Measurements from ENCODE around the gene PALLD. TPM values are rescaled to one million over a fixed set of nuclear protein-coding genes. Genes with fewer than 3 reads are reported as not detected.

The PALLD gene
- total RNA-seq, 4 donors from 2014 or later = 1,903 to 3,507 (median 2,130) TPM

DNA sequence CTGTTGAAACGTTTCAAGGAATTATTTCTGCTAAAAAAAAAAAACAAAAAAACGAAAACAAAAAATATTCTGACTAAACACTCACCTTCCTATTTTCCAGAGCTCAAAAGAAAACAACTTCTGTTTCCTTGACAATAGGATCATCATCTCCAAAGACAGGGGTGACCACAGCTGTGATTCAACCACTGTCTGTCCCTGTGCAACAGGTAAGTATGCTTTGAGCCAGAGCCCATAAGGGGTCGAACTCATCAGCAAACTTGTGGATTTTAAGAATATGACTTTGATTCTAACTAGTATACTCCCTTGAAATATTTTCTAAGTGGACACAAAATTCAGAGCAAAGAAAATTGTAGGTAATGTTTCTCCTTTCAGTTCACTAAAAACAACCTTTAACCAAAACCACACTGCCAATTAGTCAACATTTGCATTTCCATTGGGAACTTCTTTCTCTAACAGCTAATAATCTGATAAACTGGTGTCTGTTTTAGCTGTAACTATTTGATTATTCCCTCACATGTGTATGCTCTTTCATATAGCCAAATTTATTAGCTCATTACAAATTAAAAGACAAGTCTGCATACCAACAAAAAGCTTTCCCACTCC, 186.1 kb downstream of the PALLD start:
- intact Hi-C loops (cut with DNase I) = no loop called here
- no peak overlapping the region for H3K27ac ChIP-seq (replicated peaks in 1 of 4)
- TF ChIP-seq, protein P1, sequence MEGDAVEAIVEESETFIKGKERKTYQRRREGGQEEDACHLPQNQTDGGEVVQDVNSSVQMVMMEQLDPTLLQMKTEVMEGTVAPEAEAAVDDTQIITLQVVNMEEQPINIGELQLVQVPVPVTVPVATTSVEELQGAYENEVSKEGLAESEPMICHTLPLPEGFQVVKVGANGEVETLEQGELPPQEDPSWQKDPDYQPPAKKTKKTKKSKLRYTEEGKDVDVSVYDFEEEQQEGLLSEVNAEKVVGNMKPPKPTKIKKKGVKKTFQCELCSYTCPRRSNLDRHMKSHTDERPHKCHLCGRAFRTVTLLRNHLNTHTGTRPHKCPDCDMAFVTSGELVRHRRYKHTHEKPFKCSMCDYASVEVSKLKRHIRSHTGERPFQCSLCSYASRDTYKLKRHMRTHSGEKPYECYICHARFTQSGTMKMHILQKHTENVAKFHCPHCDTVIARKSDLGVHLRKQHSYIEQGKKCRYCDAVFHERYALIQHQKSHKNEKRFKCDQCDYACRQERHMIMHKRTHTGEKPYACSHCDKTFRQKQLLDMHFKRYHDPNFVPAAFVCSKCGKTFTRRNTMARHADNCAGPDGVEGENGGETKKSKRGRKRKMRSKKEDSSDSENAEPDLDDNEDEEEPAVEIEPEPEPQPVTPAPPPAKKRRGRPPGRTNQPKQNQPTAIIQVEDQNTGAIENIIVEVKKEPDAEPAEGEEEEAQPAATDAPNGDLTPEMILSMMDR (IDR thresholded peaks at IDR 0.05) = no peak
- TF ChIP-seq POLR2A (IDR thresholded peaks at IDR 0.05; ENCODE audit: low read depth) (no peak), POLR2AphosphoS5 (IDR thresholded peaks at IDR 0.05) (no peak)
- 78% methylated on average over 3 of the region's 3 CpGs for WGBS
- H3K4me1 ChIP-seq = no peaks in the 10 kb centered on the region
- DNase-seq (ENCODE audit: extremely low spot score) = no peak
- no peak overlapping the region for H3K4me3 ChIP-seq
- peaks cover 0 to 9% (median 3%) of the 10 kb centered on the region in 4 donors for H3K36me3 ChIP-seq
- no peaks in the 10 kb centered on the region for H3K27me3 ChIP-seq
- H3K9me3 ChIP-seq = no peaks in the 10 kb centered on the region

DNA sequence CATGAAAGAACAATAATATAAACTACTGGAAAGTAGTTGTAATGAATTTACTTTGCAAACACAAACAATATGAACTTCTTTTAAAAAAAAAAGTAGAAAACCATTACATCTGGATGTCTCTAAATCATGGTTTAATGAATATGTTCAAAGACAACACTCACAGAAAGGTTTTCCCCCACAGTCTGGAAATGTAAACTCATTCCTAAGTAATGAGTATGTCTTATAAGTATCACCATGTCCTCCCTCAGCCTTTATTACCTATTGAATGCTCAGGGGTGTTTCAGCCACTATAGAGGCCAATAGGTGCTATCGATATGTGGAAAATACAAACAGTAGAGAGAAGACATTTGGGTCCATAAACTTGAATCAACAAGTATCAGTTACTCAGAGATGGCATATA, 186.7 kb downstream of the PALLD start:
- Histone ChIP-seq H3K4me1 (peaks cover 0 to 2% (median 0%) of the 10 kb centered on the region in 4 donors), H3K27ac (replicated peaks in 1 of 4) (no peak overlapping the region), H3K27me3 (no peaks in the 10 kb centered on the region), H3K9me3 (no peaks in the 10 kb centered on the region), H3K4me3 (no peak overlapping the region), H3K36me3 (peaks cover 0 to 9% (median 3%) of the 10 kb centered on the region in 4 donors)
- 100% methylated on average over 1 of the region's 1 CpG for WGBS
- intact Hi-C loops (cut with DNase I) = no loop called here
- no peak for DNase-seq (ENCODE audit: extremely low spot score)
- TF ChIP-seq, protein P1 (IDR thresholded peaks at IDR 0.05) = no peak
- TF ChIP-seq POLR2A (IDR thresholded peaks at IDR 0.05; ENCODE audit: low read depth) = no peak
- no peak for TF ChIP-seq EP300 (IDR thresholded peaks at IDR 0.05)
- TF ChIP-seq POLR2AphosphoS5 (IDR thresholded peaks at IDR 0.05) = no peak

DNA sequence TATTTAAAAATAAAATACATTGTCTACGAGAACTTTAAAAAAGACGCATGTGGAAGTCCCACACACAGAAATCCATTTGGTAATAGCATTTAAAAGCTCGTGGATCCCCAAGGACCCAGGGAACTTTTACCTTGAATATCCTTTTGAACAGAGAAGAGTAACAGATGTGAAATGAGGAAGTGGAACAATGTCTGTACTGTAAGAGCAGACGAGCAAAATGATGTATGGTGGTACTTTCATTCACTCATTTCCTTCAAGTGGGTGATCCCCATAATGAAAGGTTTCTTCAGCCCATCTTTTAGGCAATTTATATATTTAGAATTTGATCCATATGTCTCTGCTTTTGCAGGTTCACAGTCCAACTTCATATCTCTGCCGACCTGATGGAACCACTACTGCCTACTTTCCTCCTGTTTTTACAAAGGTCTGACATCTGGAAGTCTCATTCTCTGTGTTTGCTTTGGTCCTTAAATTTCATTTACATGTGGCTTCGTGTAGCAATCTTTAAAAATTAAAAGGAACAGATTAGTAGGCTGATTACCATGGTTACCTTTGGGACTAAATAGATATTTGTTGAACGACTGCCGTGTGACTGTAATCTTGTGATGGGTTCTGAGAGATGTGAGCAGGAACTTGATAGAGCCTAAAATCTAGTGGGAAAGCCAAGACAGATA, 188.4 kb downstream of the PALLD start:
- Histone ChIP-seq H3K27ac (replicated peaks in 1 of 4) (no peak overlapping the region), H3K36me3 (peaks cover 0 to 9% (median 3%) of the 10 kb centered on the region in 4 donors), H3K4me1 (peaks cover 0 to 2% (median 0%) of the 10 kb centered on the region in 4 donors), H3K4me3 (no peak overlapping the region), H3K9me3 (no peaks in the 10 kb centered on the region), H3K27me3 (no peaks in the 10 kb centered on the region)
- WGBS = 81% methylated on average over 8 of the region's 8 CpGs
- DNase-seq (ENCODE audit: extremely low spot score) = no peak
- TF ChIP-seq POLR2AphosphoS5 (IDR thresholded peaks at IDR 0.05) = no peak
- TF ChIP-seq, protein P1 (IDR thresholded peaks at IDR 0.05) = no peak
- no peak for TF ChIP-seq POLR2A (IDR thresholded peaks at IDR 0.05; ENCODE audit: low read depth)
- TF ChIP-seq EP300 (IDR thresholded peaks at IDR 0.05) = no peak
- intact Hi-C loops (cut with DNase I) = no loop called here

DNA sequence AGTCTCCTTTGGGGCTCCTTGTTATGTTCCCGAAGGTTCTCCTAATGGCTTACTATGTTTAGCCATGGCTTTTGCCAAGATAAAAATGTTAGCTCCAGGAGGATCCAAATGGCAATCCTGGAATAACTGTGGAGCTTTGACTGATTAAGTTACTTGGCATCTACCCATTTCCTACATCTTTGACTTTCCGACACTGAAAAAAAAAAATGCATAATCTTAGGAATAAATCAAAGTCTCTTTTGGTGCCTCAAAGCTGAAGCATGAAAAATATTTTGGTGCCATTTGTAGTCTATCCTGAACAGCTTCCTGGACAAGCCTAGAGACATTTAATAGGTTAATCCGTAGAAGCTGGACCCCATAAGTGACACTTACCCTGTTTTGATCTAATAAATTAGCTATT, 191.7 kb downstream of the PALLD start:
- intact Hi-C loops (cut with DNase I) = no loop called here
- H3K27me3 ChIP-seq = no peaks in the 10 kb centered on the region
- H3K9me3 ChIP-seq = no peaks in the 10 kb centered on the region
- TF ChIP-seq POLR2A (IDR thresholded peaks at IDR 0.05; ENCODE audit: low read depth) (no peak), POLR2AphosphoS5 (IDR thresholded peaks at IDR 0.05) (no peak), EP300 (IDR thresholded peaks at IDR 0.05) (no peak)
- TF ChIP-seq, protein P1 (IDR thresholded peaks at IDR 0.05) = no peak
- H3K27ac ChIP-seq (replicated peaks in 1 of 4) = no peak overlapping the region
- DNase-seq (ENCODE audit: extremely low spot score) = no peak
- 71% methylated on average over 3 of the region's 3 CpGs for WGBS
- H3K36me3 ChIP-seq = peaks cover 0 to 5% (median 0%) of the 10 kb centered on the region in 4 donors
- H3K4me3 ChIP-seq = no peak overlapping the region
- peaks cover 0 to 6% (median under 1%) of the 10 kb centered on the region in 4 donors for H3K4me1 ChIP-seq
